Parathyroid adenoma (tissue), 2 donors: Measurements from ENCODE around the gene UBE2E2.

ENCODE experiments used
- H2AFZ ChIP-seq: fragments of 300-600 bp; sonication (generic); one replicate; pipeline ENCODE4 v1.7.0; 2017; ENCODE audit warnings: antibody characterized with exemption, mild to moderate bottlenecking
- H3K27ac ChIP-seq: fragments of 300-600 bp; sonication (generic); one replicate; pipeline ENCODE4 v1.7.0; 2017
- H3K27me3 ChIP-seq: fragments of 300-600 bp; sonication (generic); one replicate; pipeline ENCODE4 v1.7.0; 2017; ENCODE audit warnings: low read length; ENCODE audit not compliant: control insufficient read depth, insufficient read depth
- H3K36me3 ChIP-seq: fragments of 300-600 bp; sonication (generic); one replicate; pipeline ENCODE4 v1.7.0; 2017; ENCODE audit warnings: low read length; ENCODE audit not compliant: control insufficient read depth, insufficient read depth
- H3K4me1 ChIP-seq: fragments of 300-600 bp; sonication (generic); one replicate; pipeline ENCODE4 v1.7.0; 2017; ENCODE audit warnings: control low read depth
- H3K4me2 ChIP-seq: fragments of 300-600 bp; sonication (generic); one replicate; pipeline ENCODE4 v1.7.0; 2017; ENCODE audit warnings: low read length
- H3K4me3 ChIP-seq: fragments of 300-600 bp; sonication (generic); one replicate; pipeline ENCODE4 v1.7.0; 2017; ENCODE audit warnings: low read depth, low read length
- H3K79me2 ChIP-seq: fragments of 300-600 bp; sonication (generic); one replicate; pipeline ENCODE4 v1.7.0; 2017; ENCODE audit warnings: control low read depth
- H3K9ac ChIP-seq: fragments of 300-600 bp; sonication (generic); one replicate; pipeline ENCODE4 v1.7.0; 2017; ENCODE audit warnings: mild to moderate bottlenecking
- H3K9me3 ChIP-seq: fragments of 300-600 bp; sonication (generic); one replicate; pipeline ENCODE4 v1.7.0; 2017; ENCODE audit warnings: low read length; ENCODE audit not compliant: control insufficient read depth
- CTCF ChIP-seq: fragments of 300-600 bp; sonication (generic); IDR thresholded peaks from one replicate; pipeline ENCODE4 v1.7.0; 2017; ENCODE audit warnings: antibody characterized with exemption, mild to moderate bottlenecking
- donor health status: primary hyperparathyroidism.

UBE2E2 gene

GRCh38 chr3:23161896-23162570 lies 41.1 kb upstream of the UBE2E2 start:
- no peak overlapping the region for H3K4me2 ChIP-seq
- no peaks in the 10 kb centered on the region for H3K27me3 ChIP-seq
- no peak overlapping the region for H3K4me3 ChIP-seq
- H2AFZ ChIP-seq: no peak overlapping the region
- no peak for TF ChIP-seq CTCF
- no peaks in the 10 kb centered on the region for H3K9me3 ChIP-seq
- no peaks in the 10 kb centered on the region for H3K79me2 ChIP-seq
- H3K9ac ChIP-seq: no peak overlapping the region
- H3K36me3 ChIP-seq: no peaks in the 10 kb centered on the region
- H3K27ac ChIP-seq: no peak overlapping the region
- no peaks in the 10 kb centered on the region for H3K4me1 ChIP-seq

GRCh38 chr3:23162934-23163333 lies 40.2 kb upstream of the UBE2E2 start:
- no peak for TF ChIP-seq CTCF
- H3K4me2 ChIP-seq: no peak overlapping the region
- no peak overlapping the region for H3K9ac ChIP-seq
- no peaks in the 10 kb centered on the region for H3K79me2 ChIP-seq
- H3K4me3 ChIP-seq: no peak overlapping the region
- H3K27ac ChIP-seq: no peak overlapping the region
- H3K27me3 ChIP-seq: no peaks in the 10 kb centered on the region
- H2AFZ ChIP-seq: no peak overlapping the region
- no peaks in the 10 kb centered on the region for H3K9me3 ChIP-seq
- H3K36me3 ChIP-seq: no peaks in the 10 kb centered on the region
- H3K4me1 ChIP-seq: no peaks in the 10 kb centered on the region

GRCh38 chr3:23164746-23165145 lies 38.4 kb upstream of the UBE2E2 start:
- Histone ChIP-seq H3K4me3 (no peak overlapping the region), H3K79me2 (no peaks in the 10 kb centered on the region), H2AFZ (no peak overlapping the region), H3K4me1 (no peaks in the 10 kb centered on the region), H3K27ac (no peak overlapping the region), H3K36me3 (no peaks in the 10 kb centered on the region), H3K27me3 (no peaks in the 10 kb centered on the region), H3K9ac (no peak overlapping the region), H3K4me2 (no peak overlapping the region), H3K9me3 (no peaks in the 10 kb centered on the region)
- no peak for TF ChIP-seq CTCF

- Histone ChIP-seq H3K9ac (no peak overlapping the region), H3K36me3 (no peaks in the 10 kb centered on the region), H3K27me3 (no peaks in the 10 kb centered on the region), H3K27ac (no peak overlapping the region), H2AFZ (no peak overlapping the region), H3K79me2 (no peaks in the 10 kb centered on the region), H3K4me2 (no peak overlapping the region), H3K4me3 (no peak overlapping the region), H3K4me1 (no peaks in the 10 kb centered on the region), H3K9me3 (no peaks in the 10 kb centered on the region)
- no peak for TF ChIP-seq CTCF
Measured at GRCh38 chr3:23165571-23165970, 37.6 kb upstream of the UBE2E2 start.

GRCh38 chr3:23166276-23166675 lies 36.9 kb upstream of the UBE2E2 start:
- Histone ChIP-seq H3K27ac (no peak overlapping the region), H3K4me2 (no peak overlapping the region), H3K9ac (no peak overlapping the region), H3K9me3 (no peaks in the 10 kb centered on the region), H3K4me1 (no peaks in the 10 kb centered on the region), H2AFZ (peak overlapping the region; percentile 34), H3K79me2 (no peaks in the 10 kb centered on the region), H3K27me3 (no peaks in the 10 kb centered on the region), H3K4me3 (no peak overlapping the region), H3K36me3 (no peaks in the 10 kb centered on the region)
- TF ChIP-seq CTCF: no peak
